CMK (cell line): ENCODE results near the gene GPR137B.

Experiments
- DNase-seq: peaks from one replicate; pipeline ENCODE4 v3.0.0-alpha.2; 2010; ENCODE audit warnings: low read depth

The GPR137B gene

GRCh38 chr1:236201786-236202185, 59.4 kb downstream of the GPR137B start:
- no peak for DNase-seq

GRCh38 chr1:236204039-236204438, 61.7 kb downstream of the GPR137B start:
- no peak for DNase-seq

GRCh38 chr1:236204656-236205055, 62.3 kb downstream of the GPR137B start:
- DNase-seq = no peak

GRCh38 chr1:236206548-236206947, 64.2 kb downstream of the GPR137B start:
- no peak for DNase-seq

GRCh38 chr1:236207121-236207520, 64.8 kb downstream of the GPR137B start:
- DNase-seq = no peak

- no peak for DNase-seq
These were observed 65.2 kb downstream of the GPR137B start for GRCh38 chr1:236207569-236207968.

GRCh38 chr1:236209185-236209584, 66.8 kb downstream of the GPR137B start:
- no peak for DNase-seq

- no peak for DNase-seq
These were observed 67.4 kb downstream of the GPR137B start for GRCh38 chr1:236209713-236210112.

- no peak for DNase-seq
These were observed 69.5 kb downstream of the GPR137B start for GRCh38 chr1:236211815-236212214.

GRCh38 chr1:236213534-236213933, 71.2 kb downstream of the GPR137B start:
- DNase-seq = no peak

- DNase-seq = no peak
These were observed 72.4 kb downstream of the GPR137B start for GRCh38 chr1:236214761-236215160.

GRCh38 chr1:236220473-236220872, 78.1 kb downstream of the GPR137B start:
- DNase-seq = no peak

- no peak for DNase-seq
These were observed 80.3 kb downstream of the GPR137B start for GRCh38 chr1:236222632-236223031.

GRCh38 chr1:236228411-236228810, 86.1 kb downstream of the GPR137B start:
- DNase-seq = no peak

GRCh38 chr1:236235116-236235515, 92.8 kb downstream of the GPR137B start:
- no peak for DNase-seq

- no peak for DNase-seq
These were observed 96.8 kb downstream of the GPR137B start for GRCh38 chr1:236239092-236239585.

GRCh38 chr1:236240675-236241074, 98.3 kb downstream of the GPR137B start:
- DNase-seq = no peak

- no peak for DNase-seq
These were observed 100.2 kb downstream of the GPR137B start for GRCh38 chr1:236242568-236242967.

- no peak for DNase-seq
These were observed 104.9 kb downstream of the GPR137B start for GRCh38 chr1:236247286-236247685.

GRCh38 chr1:236251587-236251986, 109.2 kb downstream of the GPR137B start:
- DNase-seq = no peak

GRCh38 chr1:236253119-236253518, 110.8 kb downstream of the GPR137B start:
- no peak for DNase-seq

- DNase-seq = peak; percentile 30
These were observed 111.7 kb downstream of the GPR137B start for GRCh38 chr1:236253918-236254637.

- DNase-seq = no peak
These were observed 114.9 kb downstream of the GPR137B start for GRCh38 chr1:236257216-236257615.

GRCh38 chr1:236258114-236258622, 115.8 kb downstream of the GPR137B start:
- DNase-seq = no peak
